ENCODE measurements around the gene GRK5. TPM values are rescaled to one million over a fixed set of nuclear protein-coding genes. Genes with fewer than 3 reads are reported as not detected.
A peak's percentile ranks its signal among the peaks of the same experiment; 100 is the strongest.

Gene GRK5
- total and polyA plus RNA-seq, 9 donors: 18.1 to 29.2 (median 23.8) TPM

- H3K36me3 ChIP-seq (ENCODE audit: control insufficient read depth, insufficient read depth, low read length): no peaks in the 10 kb centered on the region
- no peak overlapping the region for H3K4me3 ChIP-seq (ENCODE audit: low read length)
- H3K27ac ChIP-seq (ENCODE audit: low read length): peak overlapping the region; percentile 93
- H3K9me3 ChIP-seq (replicated peaks; ENCODE audit: control insufficient read depth, low read depth, low read length): no peaks in the 10 kb centered on the region
- no CpG with 5 or more reads among the region's 7 CpGs for WGBS (ENCODE audit: insufficient coverage)
- no peak for DNase-seq
- peaks cover 62% of the 10 kb centered on the region for H3K4me1 ChIP-seq (ENCODE audit: control insufficient read depth, insufficient read depth, low read length)
- no peaks in the 10 kb centered on the region for H3K27me3 ChIP-seq (ENCODE audit: control insufficient read depth, insufficient read depth, low read length)
These were observed 164.6 kb downstream of the GRK5 start for GRCh38 chr10:119371704-119372663.

DNA sequence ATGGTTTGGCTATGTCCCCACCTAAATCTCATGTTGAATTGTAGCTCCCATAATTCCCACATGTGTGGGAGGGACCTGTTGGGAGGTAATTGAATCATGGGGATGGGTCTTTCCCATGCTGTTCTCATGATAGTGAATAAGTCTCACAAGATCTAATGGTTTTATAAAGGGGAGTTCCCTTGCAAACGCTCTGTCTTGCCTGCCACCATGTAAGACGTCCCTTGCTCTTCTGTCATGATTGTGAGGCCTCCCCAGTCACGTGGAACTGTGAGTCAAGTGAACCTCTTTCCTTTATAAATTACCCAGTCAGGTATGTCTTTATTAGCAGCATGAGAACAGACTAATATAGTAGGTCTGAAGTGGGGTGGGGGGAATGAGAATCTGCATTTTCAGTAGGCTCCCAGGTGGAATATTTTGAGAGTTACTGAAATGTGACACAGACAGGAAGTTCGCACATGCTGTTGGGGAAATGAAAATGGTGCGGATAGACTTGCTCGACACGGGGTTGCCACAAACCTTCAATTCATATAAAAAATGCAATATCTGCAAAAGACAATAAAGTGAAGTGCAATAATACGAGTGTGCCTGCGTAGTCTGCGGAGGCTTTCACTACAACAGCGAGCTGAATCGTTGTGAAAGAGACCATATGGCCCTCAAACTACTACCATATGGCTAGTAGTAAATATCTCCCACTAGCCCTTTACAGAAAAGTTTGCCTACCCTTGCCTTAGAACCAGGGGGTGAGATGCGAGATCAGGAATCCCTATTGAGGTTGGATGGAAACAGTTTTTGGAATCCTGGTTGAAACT is 166.1 kb downstream of the GRK5 start:
- Histone ChIP-seq H3K9me3 (replicated peaks; ENCODE audit: control insufficient read depth, low read depth, low read length) (no peaks in the 10 kb centered on the region), H3K27me3 (ENCODE audit: control insufficient read depth, insufficient read depth, low read length) (no peaks in the 10 kb centered on the region), H3K4me1 (ENCODE audit: control insufficient read depth, insufficient read depth, low read length) (peaks cover 62% of the 10 kb centered on the region), H3K4me3 (ENCODE audit: low read length) (no peak overlapping the region), H3K27ac (ENCODE audit: low read length) (no peak overlapping the region), H3K36me3 (ENCODE audit: control insufficient read depth, insufficient read depth, low read length) (no peaks in the 10 kb centered on the region)
- DNase-seq: no peak
- 100% methylated on average over 1 of the region's 13 CpGs for WGBS (ENCODE audit: insufficient coverage)

GRCh38 chr10:119374236-119374635 is 166.9 kb downstream of the GRK5 start:
- peaks cover 62% of the 10 kb centered on the region for H3K4me1 ChIP-seq (ENCODE audit: control insufficient read depth, insufficient read depth, low read length)
- H3K27ac ChIP-seq (ENCODE audit: low read length): no peak overlapping the region

DNA sequence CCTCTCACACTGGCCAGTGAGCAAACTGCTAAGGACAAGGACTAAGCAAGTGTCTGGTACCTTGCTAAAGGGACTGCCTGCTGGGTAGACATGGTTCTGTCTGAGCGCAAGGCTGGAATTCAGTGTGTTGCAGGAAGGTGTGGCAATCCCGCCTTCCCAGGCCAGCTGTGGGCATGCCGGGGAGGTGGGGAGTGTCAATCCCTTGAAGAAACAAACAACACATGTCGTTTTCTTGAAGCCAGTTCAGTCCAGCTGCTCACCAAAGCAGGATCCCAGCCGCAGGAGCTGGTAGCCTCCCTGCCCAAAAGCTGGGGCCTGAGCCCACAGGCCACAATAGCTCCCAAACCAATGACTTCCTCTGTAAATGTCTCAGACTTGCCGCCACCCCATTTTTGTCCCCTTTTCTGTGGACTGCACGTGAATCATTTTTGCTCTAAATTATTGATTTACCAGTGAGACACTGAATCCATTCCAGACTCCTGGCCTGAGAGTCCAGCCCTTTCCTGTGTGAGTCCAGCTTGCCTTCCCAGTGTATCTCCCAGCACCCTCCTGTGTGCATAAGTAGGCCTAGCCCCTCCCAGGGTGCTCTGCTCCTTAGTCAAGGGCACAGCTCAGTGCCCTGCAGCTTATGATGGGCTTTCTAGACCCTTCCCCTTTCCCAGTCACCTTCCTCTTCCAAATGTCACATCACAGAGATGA is 168.4 kb downstream of the GRK5 start:
- Histone ChIP-seq H3K9me3 (replicated peaks; ENCODE audit: control insufficient read depth, low read depth, low read length) (no peaks in the 10 kb centered on the region), H3K4me1 (ENCODE audit: control insufficient read depth, insufficient read depth, low read length) (peaks cover 54% of the 10 kb centered on the region), H3K4me3 (ENCODE audit: low read length) (no peak overlapping the region), H3K27me3 (ENCODE audit: control insufficient read depth, insufficient read depth, low read length) (no peaks in the 10 kb centered on the region), H3K27ac (ENCODE audit: low read length) (no peak overlapping the region), H3K36me3 (ENCODE audit: control insufficient read depth, insufficient read depth, low read length) (no peaks in the 10 kb centered on the region)
- 59% methylated on average over 7 of the region's 7 CpGs for WGBS (ENCODE audit: insufficient coverage)
- DNase-seq: no peak

More at GRCh38 chr10:119374236-119374635, 166.9 kb downstream of the GRK5 start:
- no peaks in the 10 kb centered on the region for H3K9me3 ChIP-seq (replicated peaks; ENCODE audit: control insufficient read depth, low read depth, low read length)
- H3K4me3 ChIP-seq (ENCODE audit: low read length): no peak overlapping the region
- H3K36me3 ChIP-seq (ENCODE audit: control insufficient read depth, insufficient read depth, low read length): no peaks in the 10 kb centered on the region
- no peak for DNase-seq
- 94% methylated on average over 2 of the region's 4 CpGs for WGBS (ENCODE audit: insufficient coverage)
- no peaks in the 10 kb centered on the region for H3K27me3 ChIP-seq (ENCODE audit: control insufficient read depth, insufficient read depth, low read length)

GRCh38 chr10:119377451-119377957 is 170.1 kb downstream of the GRK5 start:
- no peaks in the 10 kb centered on the region for H3K9me3 ChIP-seq (replicated peaks; ENCODE audit: control insufficient read depth, low read depth, low read length)
- no peak overlapping the region for H3K4me3 ChIP-seq (ENCODE audit: low read length)
- peaks cover 43% of the 10 kb centered on the region for H3K4me1 ChIP-seq (ENCODE audit: control insufficient read depth, insufficient read depth, low read length)
- no CpG with 5 or more reads among the region's 4 CpGs for WGBS (ENCODE audit: insufficient coverage)
- peaks cover 8% of the 10 kb centered on the region for H3K36me3 ChIP-seq (ENCODE audit: control insufficient read depth, insufficient read depth, low read length)
- H3K27me3 ChIP-seq (ENCODE audit: control insufficient read depth, insufficient read depth, low read length): no peaks in the 10 kb centered on the region
- DNase-seq: peak; percentile 78
- H3K27ac ChIP-seq (ENCODE audit: low read length): no peak overlapping the region

GRCh38 chr10:119377958-119378736 is 170.8 kb downstream of the GRK5 start:
- Histone ChIP-seq H3K27me3 (ENCODE audit: control insufficient read depth, insufficient read depth, low read length) (no peaks in the 10 kb centered on the region), H3K27ac (ENCODE audit: low read length) (peak overlapping the region; percentile 49), H3K4me1 (ENCODE audit: control insufficient read depth, insufficient read depth, low read length) (peaks cover 43% of the 10 kb centered on the region), H3K36me3 (ENCODE audit: control insufficient read depth, insufficient read depth, low read length) (peaks cover 8% of the 10 kb centered on the region), H3K4me3 (ENCODE audit: low read length) (no peak overlapping the region), H3K9me3 (replicated peaks; ENCODE audit: control insufficient read depth, low read depth, low read length) (no peaks in the 10 kb centered on the region)
- WGBS (ENCODE audit: insufficient coverage): 40% methylated on average over 17 of the region's 29 CpGs
- DNase-seq: peak; percentile 69

DNA sequence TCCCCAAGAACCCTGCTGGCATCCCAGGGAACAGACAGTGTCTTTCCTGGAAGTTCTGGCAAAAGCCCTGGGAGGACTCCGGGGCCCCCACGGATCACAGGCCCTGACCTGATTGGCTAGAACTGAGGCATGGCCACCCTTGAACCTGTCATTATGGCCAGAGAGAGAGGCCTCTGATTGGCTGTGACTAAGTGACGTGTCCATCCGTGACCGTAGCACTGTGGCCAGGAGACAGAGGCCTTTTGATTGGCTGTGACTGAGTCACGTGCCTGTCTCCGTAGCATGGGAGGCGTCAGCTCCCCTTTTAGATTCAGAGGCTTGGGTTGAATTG is 171.3 kb downstream of the GRK5 start:
- Histone ChIP-seq H3K27ac (ENCODE audit: low read length) (peak overlapping the region; percentile 49), H3K4me1 (ENCODE audit: control insufficient read depth, insufficient read depth, low read length) (peaks cover 43% of the 10 kb centered on the region), H3K36me3 (ENCODE audit: control insufficient read depth, insufficient read depth, low read length) (peaks cover 8% of the 10 kb centered on the region), H3K27me3 (ENCODE audit: control insufficient read depth, insufficient read depth, low read length) (no peaks in the 10 kb centered on the region), H3K9me3 (replicated peaks; ENCODE audit: control insufficient read depth, low read depth, low read length) (no peaks in the 10 kb centered on the region), H3K4me3 (ENCODE audit: low read length) (no peak overlapping the region)
- WGBS (ENCODE audit: insufficient coverage): 77% methylated on average over 4 of the region's 8 CpGs
- no peak for DNase-seq

- H3K4me1 ChIP-seq (ENCODE audit: control insufficient read depth, insufficient read depth, low read length): peaks cover 43% of the 10 kb centered on the region
- DNase-seq: no peak
- 69% methylated on average over 8 of the region's 10 CpGs for WGBS (ENCODE audit: insufficient coverage)
These were observed 172.2 kb downstream of the GRK5 start for GRCh38 chr10:119379466-119380071.

More at GRCh38 chr10:119379466-119380071, 172.2 kb downstream of the GRK5 start:
- no peaks in the 10 kb centered on the region for H3K27me3 ChIP-seq (ENCODE audit: control insufficient read depth, insufficient read depth, low read length)
- no peak overlapping the region for H3K4me3 ChIP-seq (ENCODE audit: low read length)
- peaks cover 8% of the 10 kb centered on the region for H3K36me3 ChIP-seq (ENCODE audit: control insufficient read depth, insufficient read depth, low read length)
- H3K27ac ChIP-seq (ENCODE audit: low read length): no peak overlapping the region
- no peaks in the 10 kb centered on the region for H3K9me3 ChIP-seq (replicated peaks; ENCODE audit: control insufficient read depth, low read depth, low read length)

Measured in muscle of leg (tissue), 11 donors.